Measurements from ENCODE around the gene GPC5.
"Not testable (repeated sequence)": the region's sequence is repeated elsewhere in the genome, so short reads cannot be mapped to it uniquely, and the experiment has no call there.

Gene GPC5

DNA sequence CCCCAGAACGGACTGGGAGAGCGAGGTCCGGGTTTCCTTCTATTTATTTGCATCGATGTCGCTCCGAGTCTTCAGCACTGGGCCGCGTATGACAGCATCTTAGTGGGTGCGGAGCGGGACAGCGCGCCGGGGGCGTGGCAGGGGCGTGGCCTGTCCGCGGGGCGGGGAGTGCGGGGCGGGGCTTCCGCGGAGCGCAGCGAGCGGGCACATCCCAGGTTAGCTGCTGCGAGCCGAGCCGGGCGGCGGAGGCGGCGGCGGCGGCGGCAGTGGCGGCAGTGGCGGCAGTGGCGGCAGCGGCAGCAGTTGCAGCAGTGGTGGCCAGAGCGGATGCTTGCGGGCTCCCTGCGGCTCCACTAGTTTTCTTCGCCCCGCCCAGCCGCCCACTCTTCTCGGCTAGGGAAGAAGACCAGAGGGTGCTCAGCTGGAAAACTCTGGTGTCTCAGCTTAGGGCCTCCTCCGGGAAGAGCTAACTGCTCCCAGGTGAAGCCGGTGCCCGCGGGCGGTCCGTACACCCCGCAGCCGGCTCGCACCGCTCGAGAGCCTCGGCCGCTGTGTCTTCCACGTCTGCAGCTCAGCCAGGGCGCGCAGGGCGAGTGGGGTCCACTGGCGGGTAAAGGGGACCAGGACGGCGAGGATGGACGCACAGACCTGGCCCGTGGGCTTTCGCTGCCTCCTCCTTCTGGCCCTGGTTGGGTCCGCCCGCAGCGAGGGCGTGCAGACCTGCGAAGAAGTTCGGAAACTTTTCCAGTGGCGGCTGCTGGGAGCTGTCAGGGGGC, at the start of gene GPC5:
TSS of gene GPC5 (plus strand) at position 209 of the 776 bp plus-strand sequence.
- FAIRE-seq (no peak), DNase-seq (ENCODE audit: insufficient read length, low spot score) (peak; percentile 66)
- TF ChIP-seq, protein P1, sequence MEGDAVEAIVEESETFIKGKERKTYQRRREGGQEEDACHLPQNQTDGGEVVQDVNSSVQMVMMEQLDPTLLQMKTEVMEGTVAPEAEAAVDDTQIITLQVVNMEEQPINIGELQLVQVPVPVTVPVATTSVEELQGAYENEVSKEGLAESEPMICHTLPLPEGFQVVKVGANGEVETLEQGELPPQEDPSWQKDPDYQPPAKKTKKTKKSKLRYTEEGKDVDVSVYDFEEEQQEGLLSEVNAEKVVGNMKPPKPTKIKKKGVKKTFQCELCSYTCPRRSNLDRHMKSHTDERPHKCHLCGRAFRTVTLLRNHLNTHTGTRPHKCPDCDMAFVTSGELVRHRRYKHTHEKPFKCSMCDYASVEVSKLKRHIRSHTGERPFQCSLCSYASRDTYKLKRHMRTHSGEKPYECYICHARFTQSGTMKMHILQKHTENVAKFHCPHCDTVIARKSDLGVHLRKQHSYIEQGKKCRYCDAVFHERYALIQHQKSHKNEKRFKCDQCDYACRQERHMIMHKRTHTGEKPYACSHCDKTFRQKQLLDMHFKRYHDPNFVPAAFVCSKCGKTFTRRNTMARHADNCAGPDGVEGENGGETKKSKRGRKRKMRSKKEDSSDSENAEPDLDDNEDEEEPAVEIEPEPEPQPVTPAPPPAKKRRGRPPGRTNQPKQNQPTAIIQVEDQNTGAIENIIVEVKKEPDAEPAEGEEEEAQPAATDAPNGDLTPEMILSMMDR (IDR thresholded peaks at IDR 0.05; ENCODE audit: insufficient read depth, missing control alignments) = no peak

DNA sequence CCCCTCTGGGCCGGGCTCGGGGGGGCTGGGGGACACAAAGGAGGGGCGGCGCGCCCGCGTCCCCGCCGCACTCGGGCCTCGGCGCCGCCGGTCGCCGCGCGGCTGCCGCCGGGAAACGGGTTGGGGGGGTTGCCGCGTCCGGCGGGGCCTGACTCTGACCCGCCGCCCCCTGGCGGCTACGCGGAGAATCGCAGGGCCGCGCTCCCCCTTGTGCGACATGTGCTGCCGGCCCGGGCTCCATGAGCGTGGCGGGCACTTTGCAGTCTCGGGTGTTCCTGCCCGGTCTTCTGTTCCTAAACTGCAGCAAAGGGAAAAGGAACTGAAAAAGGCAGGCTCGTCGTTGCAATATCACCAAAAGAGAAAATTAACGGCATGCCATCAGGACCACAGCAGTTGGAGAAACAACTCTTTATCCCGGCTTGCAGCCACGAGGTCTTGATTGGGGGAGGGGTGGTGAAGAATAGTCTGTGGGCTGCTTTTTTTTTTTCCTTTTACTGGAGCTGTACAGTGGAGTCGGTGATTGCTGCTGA, 49.5 kb upstream of the GPC5 start:
- FAIRE-seq (no peak), DNase-seq (ENCODE audit: insufficient read length, low spot score) (peak; percentile 39)
- TF ChIP-seq, protein P1 (IDR thresholded peaks at IDR 0.05; ENCODE audit: insufficient read depth, missing control alignments) = peak; percentile 65

DNA sequence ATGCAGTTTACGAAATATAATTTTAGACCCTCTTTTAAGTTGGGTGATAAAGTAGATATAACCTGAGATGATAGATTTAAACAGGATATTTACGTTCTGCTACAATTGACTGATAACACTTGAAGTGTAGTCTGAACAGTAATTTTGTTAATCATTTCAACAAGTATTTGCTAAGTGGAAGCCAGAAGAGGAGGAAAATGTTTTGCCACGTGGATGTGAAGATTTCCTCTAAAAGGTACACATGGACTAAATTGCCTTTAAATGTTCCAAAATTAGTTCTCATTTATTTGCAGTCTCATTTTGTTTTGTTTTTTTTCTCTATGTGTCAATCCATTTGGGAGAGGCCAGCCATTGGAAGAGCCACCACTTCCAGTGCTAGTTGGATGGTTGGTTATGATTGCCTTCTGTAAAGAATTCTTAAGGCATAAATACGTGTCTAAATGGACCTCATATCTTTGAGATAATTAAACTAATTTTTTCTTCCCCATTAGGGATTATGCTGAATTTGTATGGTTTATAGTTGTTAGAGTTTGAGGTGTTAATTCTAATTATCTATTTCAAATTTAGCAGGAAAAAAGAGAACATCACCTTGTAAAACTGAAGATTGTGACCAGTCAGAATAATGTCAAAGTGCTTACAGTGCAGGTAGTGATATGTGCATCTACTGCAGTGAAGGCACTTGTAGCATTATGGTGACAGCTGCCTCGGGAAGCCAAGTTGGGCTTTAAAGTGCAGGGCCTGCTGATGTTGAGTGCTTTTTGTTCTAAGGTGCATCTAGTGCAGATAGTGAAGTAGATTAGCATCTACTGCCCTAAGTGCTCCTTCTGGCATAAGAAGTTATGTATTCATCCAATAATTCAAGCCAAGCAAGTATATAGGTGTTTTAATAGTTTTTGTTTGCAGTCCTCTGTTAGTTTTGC, 48.2 kb upstream of the GPC5 start:
- TF ChIP-seq, protein P1 (IDR thresholded peaks at IDR 0.05; ENCODE audit: insufficient read depth, missing control alignments) = no peak
- DNase-seq (ENCODE audit: insufficient read length, low spot score) = no peak
- FAIRE-seq = no peak

DNA sequence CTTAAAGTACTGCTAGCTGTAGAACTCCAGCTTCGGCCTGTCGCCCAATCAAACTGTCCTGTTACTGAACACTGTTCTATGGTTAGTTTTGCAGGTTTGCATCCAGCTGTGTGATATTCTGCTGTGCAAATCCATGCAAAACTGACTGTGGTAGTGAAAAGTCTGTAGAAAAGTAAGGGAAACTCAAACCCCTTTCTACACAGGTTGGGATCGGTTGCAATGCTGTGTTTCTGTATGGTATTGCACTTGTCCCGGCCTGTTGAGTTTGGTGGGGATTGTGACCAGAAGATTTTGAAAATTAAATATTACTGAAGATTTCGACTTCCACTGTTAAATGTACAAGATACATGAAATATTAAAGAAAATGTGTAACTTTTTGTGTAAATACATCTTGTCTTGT, 47.3 kb upstream of the GPC5 start:
- TF ChIP-seq, protein P1 (IDR thresholded peaks at IDR 0.05; ENCODE audit: insufficient read depth, missing control alignments) = no peak

DNA sequence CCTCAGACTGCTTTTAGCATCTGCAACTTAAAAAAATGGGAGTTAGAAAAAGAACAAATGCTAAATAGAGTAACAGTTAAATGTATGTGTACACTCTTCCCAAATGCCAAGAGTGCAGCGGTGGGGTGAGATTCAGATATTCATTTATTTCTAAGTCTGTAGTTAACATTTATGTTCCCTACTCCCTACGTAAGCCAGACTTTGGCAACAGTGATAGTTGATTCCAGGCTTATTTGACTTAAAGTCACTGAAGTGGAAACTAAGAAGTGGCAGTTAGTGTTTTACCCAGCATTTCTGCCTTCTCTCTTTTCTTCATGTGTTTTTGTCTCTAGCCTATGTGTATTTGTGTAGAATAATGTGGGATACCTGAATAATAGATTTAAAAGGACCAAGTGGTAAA, 46.4 kb upstream of the GPC5 start:
- TF ChIP-seq, protein P1 (IDR thresholded peaks at IDR 0.05; ENCODE audit: insufficient read depth, missing control alignments) = no peak

More for the DNA sequence above, 47.3 kb upstream of the GPC5 start:
- no peak for FAIRE-seq
- no peak for DNase-seq (ENCODE audit: insufficient read length, low spot score)

DNA sequence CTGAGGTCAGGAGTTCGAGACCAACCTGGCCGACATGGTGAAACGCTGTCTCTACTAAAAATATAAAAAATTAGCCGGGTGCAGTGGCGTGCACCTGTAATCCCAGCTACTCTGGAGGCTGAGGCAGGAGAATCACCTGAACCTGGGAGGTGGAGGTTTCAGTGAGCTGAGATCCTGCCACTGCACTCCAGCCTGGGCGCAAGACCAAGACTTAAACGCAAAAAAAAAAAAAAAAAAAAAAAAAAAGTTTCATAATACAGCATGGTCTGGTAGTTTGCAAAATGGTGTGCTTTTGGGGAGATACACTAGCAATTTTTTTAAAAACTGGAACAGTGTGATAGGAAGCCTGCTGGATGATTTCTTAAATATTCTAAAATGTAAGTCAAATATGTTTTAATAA, 45.5 kb upstream of the GPC5 start:
- DNase-seq (ENCODE audit: insufficient read length, low spot score) = not testable (repeated sequence)

More for the DNA sequence above, 46.4 kb upstream of the GPC5 start:
- FAIRE-seq (no peak), DNase-seq (ENCODE audit: insufficient read length, low spot score) (no peak)

DNA sequence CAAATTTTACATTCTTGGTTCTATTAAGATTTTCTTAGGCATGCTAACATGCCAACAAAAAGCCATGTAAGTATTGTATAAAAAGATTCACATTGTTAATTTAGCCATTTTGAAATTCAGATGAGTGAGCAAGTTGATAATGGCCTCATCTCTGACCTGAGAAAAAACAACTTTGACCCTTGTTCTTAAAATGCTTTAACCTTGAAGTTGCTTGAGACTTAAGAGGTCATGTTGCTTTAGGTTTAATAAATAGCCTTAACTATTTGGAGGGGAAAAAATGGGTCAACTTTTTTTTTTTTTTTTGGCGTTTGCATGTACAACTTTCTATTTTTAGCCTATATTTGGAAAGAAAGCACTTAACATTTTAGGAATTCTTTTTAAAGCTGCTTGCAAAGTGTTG, 44.9 kb upstream of the GPC5 start:
- FAIRE-seq (no peak), DNase-seq (ENCODE audit: insufficient read length, low spot score) (no peak)
- TF ChIP-seq, protein P1 (IDR thresholded peaks at IDR 0.05; ENCODE audit: insufficient read depth, missing control alignments) = no peak

More for the DNA sequence above, 45.5 kb upstream of the GPC5 start:
- FAIRE-seq = not testable (repeated sequence)

Measured in D721Med (cell line).